Measurements from ENCODE around the gene CD300C. TPM values are rescaled to one million over a fixed set of nuclear protein-coding genes. Genes with fewer than 3 reads are reported as not detected.

CD300C gene
- total RNA-seq, 1 experiment from 2014 or later: not detected

- H3K9me3 ChIP-seq (ENCODE audit: low read depth, low read length, poor library complexity, severe bottlenecking): no peaks in the 10 kb centered on the region
- BruUV-seq (replicated peaks): no TSS peak
- H3K36me3 ChIP-seq (ENCODE audit: insufficient read depth, low read length, poor library complexity, severe bottlenecking): no peaks in the 10 kb centered on the region
- H3K4me1 ChIP-seq (ENCODE audit: insufficient read depth, low read length, poor library complexity, severe bottlenecking): no peaks in the 10 kb centered on the region
- no peak for DNase-seq (ENCODE audit: low spot score)
- peaks cover 7% of the 10 kb centered on the region for H3K27me3 ChIP-seq (replicated peaks; ENCODE audit: insufficient read depth, low read depth, low read length, poor library complexity)
- intact Hi-C loops (cut with micrococcal nuclease; ENCODE audit: unreplicated experiment): no loop called here
- ChIA-PET CTCF (interaction anchor here (0.6 kb wide), 1 partner anchor 250 kb away, joined by 6 read pairs; no protein-coding TSS in a partner anchor), POLR2A (ENCODE audit: low non-redundant PET) (no interaction called here)
- TF ChIP-seq CTCF (conservative IDR thresholded peaks at IDR 0.05; ENCODE audit: low read depth, low read length) (no peak), EZH2 (IDR thresholded peaks at IDR 0.05; ENCODE audit: borderline replicate concordance, low read depth, low read length, poor library complexity, severe bottlenecking) (no peak)
- H3K4me3 ChIP-seq (ENCODE audit: low read depth, low read length, poor library complexity, severe bottlenecking): no peak overlapping the region
- H3K27ac ChIP-seq (ENCODE audit: low read depth, low read length, poor library complexity, severe bottlenecking): no peak overlapping the region
Observed at GRCh38 chr17:74555427-74555940, 9.6 kb upstream of the CD300C start.

DNA sequence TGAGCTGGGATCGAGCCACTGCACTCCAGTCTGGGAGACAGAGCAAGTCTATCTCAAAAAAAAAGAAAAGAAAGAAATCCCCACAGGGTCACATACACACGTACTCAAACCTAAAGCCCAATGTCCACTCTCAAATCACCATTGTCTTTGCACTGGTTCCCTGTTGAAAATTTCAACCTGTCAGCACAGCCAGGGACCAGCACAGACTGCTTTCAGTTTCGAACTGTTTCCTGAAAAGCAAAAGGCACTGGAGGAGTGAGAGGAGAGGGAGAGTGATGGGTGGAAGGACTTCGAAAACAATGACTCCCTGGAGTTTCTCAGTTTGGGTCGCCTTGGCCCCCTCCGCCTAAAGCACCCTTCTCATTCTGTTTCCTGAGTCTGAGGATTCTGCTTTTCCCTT, 9.0 kb upstream of the CD300C start:
- no peak for DNase-seq (ENCODE audit: low spot score)
- BruUV-seq (replicated peaks): no TSS peak
- CTCF ChIA-PET: no interaction called here
- H3K4me1 ChIP-seq (ENCODE audit: insufficient read depth, low read length, poor library complexity, severe bottlenecking): no peaks in the 10 kb centered on the region
- H3K27ac ChIP-seq (ENCODE audit: low read depth, low read length, poor library complexity, severe bottlenecking): no peak overlapping the region
- POLR2A ChIA-PET (ENCODE audit: low non-redundant PET): no interaction called here
- peaks cover 7% of the 10 kb centered on the region for H3K27me3 ChIP-seq (replicated peaks; ENCODE audit: insufficient read depth, low read depth, low read length, poor library complexity)
- H3K36me3 ChIP-seq (ENCODE audit: insufficient read depth, low read length, poor library complexity, severe bottlenecking): no peaks in the 10 kb centered on the region
- intact Hi-C loops (cut with micrococcal nuclease; ENCODE audit: unreplicated experiment): no loop called here
- H3K4me3 ChIP-seq (ENCODE audit: low read depth, low read length, poor library complexity, severe bottlenecking): no peak overlapping the region
- TF ChIP-seq EZH2 (IDR thresholded peaks at IDR 0.05; ENCODE audit: borderline replicate concordance, low read depth, low read length, poor library complexity, severe bottlenecking) (no peak), CTCF (conservative IDR thresholded peaks at IDR 0.05; ENCODE audit: low read depth, low read length) (no peak)
- H3K9me3 ChIP-seq (ENCODE audit: low read depth, low read length, poor library complexity, severe bottlenecking): no peaks in the 10 kb centered on the region

- no peak overlapping the region for H3K27ac ChIP-seq (ENCODE audit: low read depth, low read length, poor library complexity, severe bottlenecking)
- intact Hi-C loops (cut with micrococcal nuclease; ENCODE audit: unreplicated experiment): no loop called here
- BruUV-seq (replicated peaks): no TSS peak
- H3K27me3 ChIP-seq (replicated peaks; ENCODE audit: insufficient read depth, low read depth, low read length, poor library complexity): peaks cover 7% of the 10 kb centered on the region
- TF ChIP-seq EZH2 (IDR thresholded peaks at IDR 0.05; ENCODE audit: borderline replicate concordance, low read depth, low read length, poor library complexity, severe bottlenecking): no peak
- TF ChIP-seq CTCF (conservative IDR thresholded peaks at IDR 0.05; ENCODE audit: low read depth, low read length): no peak
- CTCF ChIA-PET: no interaction called here
- POLR2A ChIA-PET (ENCODE audit: low non-redundant PET): no interaction called here
- no peaks in the 10 kb centered on the region for H3K9me3 ChIP-seq (ENCODE audit: low read depth, low read length, poor library complexity, severe bottlenecking)
- no peak for DNase-seq (ENCODE audit: low spot score)
- no peaks in the 10 kb centered on the region for H3K4me1 ChIP-seq (ENCODE audit: insufficient read depth, low read length, poor library complexity, severe bottlenecking)
- H3K4me3 ChIP-seq (ENCODE audit: low read depth, low read length, poor library complexity, severe bottlenecking): no peak overlapping the region
- no peaks in the 10 kb centered on the region for H3K36me3 ChIP-seq (ENCODE audit: insufficient read depth, low read length, poor library complexity, severe bottlenecking)
Observed at GRCh38 chr17:74552037-74552436, 6.1 kb upstream of the CD300C start.
